HG02798 (cell line): Measurements from ENCODE around the gene ADAR.

ENCODE experiments used
- ATAC-seq: cut with Tn5 transposase; IDR thresholded peaks from one replicate; pipeline ENCODE4 v1.9.1; 2021; ENCODE audit warnings: mild to moderate bottlenecking; ENCODE audit not compliant: unreplicated experiment, poor library complexity

Gene ADAR

GRCh38 chr1:154536570-154536969, 71.4 kb downstream of the ADAR start:
- no peak for ATAC-seq

- no peak for ATAC-seq
Measured at GRCh38 chr1:154533952-154534844, 73.8 kb downstream of the ADAR start.
